HG03097 (cell line): Measurements from ENCODE around the gene GABRG3.

Experiments used
- ATAC-seq: cut with Tn5 transposase; IDR thresholded peaks from one replicate; pipeline ENCODE4 v1.9.1; 2021; ENCODE audit not compliant: unreplicated experiment, low FRiP score

Gene GABRG3

DNA sequence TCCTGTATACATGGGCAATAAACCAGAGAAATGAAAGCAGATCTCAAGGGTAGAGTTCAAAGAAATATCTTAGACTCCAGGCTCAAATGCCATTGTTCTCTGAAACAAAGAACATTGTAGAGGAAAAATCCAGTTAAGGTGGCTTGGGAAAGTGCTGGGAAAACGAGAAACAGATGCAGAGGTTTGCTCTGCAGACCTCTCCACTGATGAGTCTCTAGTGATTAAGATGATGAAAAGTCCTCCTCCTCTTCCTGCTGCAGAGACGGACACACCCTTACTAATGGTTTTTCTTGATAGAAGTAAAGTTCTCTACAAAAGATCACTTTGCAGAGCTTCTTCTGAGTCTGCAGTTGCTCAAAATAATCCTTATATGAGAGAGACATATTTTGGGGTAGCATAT is 264.7 kb downstream of the GABRG3 start:
- no peak for ATAC-seq

GRCh38 chr15:27237319-27237939 is 266.4 kb downstream of the GABRG3 start:
- no peak for ATAC-seq

- no peak for ATAC-seq
These were observed 267.2 kb downstream of the GABRG3 start for GRCh38 chr15:27238209-27238608.

DNA sequence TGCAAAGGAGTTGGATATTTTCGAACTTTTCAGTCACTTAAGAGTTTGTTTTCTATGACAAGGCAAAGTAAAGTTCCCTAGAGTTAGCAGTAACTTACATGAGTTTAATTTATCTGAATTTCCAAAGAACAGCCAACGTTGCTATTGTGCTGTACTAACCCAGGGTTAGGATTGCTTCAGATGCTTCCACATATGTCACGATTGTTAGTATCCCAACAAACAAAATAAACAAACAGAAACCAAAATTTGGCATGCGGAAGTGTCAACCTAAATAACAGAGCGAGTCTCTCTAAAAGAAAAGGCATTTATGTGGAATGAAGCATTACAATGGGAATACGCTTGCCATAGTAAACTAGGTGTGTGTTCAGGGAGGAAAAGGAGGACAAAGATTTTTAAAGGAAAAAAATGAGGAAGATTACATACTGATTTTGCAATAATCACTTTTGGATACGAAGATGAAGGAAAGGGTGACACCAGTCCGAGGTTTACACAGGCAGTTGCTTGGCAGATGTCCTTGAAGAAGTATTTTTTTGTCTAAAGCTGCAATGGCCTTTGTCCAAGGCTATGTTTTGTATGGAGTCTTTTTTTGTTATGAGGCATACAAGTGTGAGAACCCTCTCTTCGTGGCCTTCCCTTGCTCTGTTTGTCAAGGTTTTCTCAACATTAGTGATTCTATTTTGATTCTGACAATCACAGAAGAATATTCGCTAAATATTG is 267.9 kb downstream of the GABRG3 start:
- no peak for ATAC-seq

DNA sequence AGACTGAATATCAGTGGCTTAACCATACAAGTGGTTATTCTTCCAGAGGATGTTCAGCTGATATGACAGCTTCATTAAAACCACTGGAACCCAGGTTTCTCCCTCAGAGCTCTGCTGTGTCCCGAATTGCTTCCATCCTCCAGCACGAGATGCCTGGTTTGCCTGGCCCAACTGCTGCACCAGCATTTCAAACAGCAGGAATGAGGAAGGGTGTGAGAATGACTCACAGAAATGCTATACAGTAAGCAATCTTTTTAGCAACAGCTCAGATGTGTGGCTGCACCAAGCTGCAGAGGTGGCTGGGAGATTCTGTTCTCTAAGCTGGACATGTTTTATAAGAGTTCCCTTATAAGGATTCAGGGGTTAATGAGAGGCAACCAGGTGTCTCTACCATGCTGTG is 271.0 kb downstream of the GABRG3 start:
- no peak for ATAC-seq

DNA sequence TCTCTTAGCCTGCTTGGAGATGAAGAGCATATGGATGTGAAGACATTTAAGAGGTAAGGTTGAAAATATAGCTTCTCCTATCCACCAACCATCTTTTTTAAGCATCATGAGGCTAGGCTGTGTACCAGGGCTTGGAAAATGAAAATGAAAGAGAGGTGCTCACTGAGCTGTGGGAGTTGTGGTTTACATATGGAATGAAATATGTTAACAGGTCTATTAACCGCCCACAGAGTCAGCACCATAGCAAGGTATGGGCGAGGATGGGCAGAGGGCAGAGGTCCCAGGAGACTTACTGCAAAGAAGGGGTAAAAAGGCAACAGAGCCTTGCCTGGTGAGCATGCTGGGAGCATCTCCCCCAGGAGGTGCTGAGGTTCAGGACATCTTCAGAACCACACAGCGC is 273.1 kb downstream of the GABRG3 start:
- ATAC-seq, result no peak

- no peak for ATAC-seq
These were observed 277.3 kb downstream of the GABRG3 start for GRCh38 chr15:27248251-27248650.

- no peak for ATAC-seq
These were observed 278.2 kb downstream of the GABRG3 start for GRCh38 chr15:27249046-27249759.

DNA sequence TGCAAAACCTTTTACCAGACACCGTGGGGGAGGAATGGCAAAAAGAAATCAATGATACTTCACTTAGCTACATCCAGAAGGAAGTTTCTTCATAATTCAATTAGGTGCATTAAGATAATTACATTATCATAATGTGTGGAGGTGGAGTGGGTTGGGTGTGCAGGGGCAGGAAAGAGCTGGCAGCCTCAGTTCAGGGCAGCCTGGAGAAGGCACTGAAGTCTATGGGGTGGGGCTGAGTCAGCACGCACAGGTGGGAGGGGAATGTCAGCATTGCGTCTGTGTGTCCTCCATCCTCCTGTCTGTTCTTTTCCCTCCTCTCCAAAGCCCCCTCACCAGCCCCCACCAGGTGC is 278.8 kb downstream of the GABRG3 start:
- ATAC-seq, result no peak

DNA sequence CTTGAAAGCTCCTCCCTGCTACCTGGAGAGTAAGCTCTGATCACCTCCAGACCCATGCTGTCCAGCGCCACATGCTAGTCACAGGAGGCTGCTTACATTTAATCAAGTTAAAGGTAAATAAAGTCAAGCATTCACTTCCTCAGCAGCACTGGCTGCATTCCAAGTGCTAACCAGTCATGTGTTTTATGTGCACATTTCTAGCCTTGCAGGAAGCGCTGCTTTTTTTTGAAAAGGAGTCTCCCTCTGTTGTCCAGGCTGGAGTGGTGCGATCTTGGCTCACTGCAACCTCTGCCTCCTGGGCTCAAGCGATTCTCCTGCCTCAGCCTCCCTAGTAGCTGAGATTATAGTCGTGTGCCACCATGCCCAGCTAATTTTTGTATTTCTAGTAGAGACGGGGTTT is 279.2 kb downstream of the GABRG3 start:
- no peak for ATAC-seq

DNA sequence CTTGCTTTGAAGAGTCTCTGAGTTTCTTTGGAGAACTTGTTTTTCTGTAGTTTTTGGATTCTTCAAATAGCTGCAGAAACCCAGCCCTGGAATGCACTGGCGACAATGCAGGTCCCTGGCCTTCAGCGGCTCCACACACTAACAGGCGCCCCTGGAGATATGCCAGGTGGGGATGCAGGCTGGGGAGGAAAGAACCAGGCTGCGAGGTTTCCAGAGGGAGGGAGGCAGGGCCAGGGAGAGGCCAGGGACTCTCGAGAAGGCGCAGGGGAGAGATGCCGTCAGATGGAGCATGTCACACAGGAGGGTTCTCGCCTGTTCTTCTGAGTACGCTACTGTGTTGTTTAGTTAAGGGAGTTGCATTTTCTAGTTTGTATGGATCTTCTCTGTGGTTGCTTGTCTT is 283.1 kb downstream of the GABRG3 start:
- ATAC-seq, result no peak

DNA sequence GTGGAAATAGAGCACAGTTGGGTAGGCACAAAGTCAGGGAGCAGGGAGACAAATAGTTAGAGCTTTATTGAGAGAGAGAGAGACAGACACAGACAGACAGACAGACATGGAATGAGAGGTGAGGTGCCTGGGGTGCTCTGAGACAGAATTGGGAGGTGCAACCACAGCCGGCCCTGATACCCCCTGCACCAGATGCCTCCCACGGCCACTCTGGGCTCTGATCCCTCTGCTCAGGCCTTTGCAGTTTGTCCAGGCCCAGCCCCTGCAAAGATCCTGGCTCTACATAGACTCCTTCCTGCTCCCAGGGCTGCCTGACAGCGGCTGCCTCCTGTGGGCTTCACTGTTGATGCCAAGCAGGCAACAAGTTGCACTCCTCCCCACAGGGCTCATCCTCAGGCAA is 283.8 kb downstream of the GABRG3 start:
- no peak for ATAC-seq

DNA sequence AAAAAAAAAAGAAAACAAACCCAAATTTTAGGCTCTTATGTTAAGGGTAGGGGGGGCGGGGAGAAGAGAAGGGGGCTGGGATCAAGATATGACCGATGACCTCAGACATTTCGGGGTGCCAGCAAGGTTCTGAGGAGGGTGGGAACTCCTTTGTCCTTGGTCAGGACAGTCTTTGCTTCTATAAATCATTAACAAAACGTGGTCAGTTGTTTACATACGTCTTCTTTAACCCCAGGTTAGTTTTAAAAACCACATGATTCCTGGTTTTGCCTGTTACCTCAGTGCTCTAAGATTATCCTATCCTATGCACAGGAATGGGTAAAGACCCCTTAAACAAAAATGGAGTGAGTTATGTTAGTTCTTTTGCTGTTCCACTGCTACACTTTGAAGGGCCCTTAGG is 285.5 kb downstream of the GABRG3 start:
- ATAC-seq, result no peak

DNA sequence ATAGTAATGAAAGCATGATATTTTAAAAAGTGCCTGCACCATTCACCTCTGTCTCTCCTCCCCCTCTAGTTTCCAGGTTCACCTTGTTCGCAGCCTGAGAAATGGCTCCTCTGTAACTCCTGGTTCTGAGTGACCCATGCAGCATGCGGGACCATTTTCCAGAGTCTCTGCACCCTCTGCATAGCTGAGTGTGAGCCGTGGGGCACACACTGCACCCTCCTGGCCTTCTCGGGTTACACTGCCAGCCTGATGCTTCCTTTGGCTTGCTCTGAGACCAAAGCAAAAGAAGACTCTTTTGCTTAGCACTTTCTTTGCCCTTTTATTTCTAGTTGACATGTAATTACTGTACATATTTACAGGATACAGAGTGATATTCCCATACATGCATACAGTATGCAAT is 287.3 kb downstream of the GABRG3 start:
- ATAC-seq, result no peak

GRCh38 chr15:27260523-27260922 is 289.5 kb downstream of the GABRG3 start:
- no peak for ATAC-seq

- ATAC-seq, result no peak
These were observed 297.9 kb downstream of the GABRG3 start for GRCh38 chr15:27268923-27269322.

DNA sequence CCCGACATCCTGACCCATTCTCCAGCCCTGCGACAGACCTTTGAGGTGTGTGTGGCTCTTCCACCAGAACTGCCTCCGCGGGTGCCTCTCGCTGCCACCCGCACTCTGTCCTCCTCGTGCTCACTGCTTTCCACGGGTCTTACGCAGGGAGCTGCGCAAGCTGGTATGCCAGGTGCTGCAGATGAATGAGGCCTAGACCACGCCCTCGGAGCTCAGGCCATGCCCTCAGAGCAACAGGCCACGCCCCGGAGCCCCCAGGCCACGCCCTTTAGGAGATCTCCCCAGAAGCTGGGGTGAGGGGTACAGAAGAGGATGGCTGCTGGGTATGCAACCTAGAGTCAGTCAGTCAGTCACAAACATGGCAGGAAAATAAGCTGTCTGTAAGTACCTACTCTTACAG is 300.3 kb downstream of the GABRG3 start:
- ATAC-seq, result no peak

DNA sequence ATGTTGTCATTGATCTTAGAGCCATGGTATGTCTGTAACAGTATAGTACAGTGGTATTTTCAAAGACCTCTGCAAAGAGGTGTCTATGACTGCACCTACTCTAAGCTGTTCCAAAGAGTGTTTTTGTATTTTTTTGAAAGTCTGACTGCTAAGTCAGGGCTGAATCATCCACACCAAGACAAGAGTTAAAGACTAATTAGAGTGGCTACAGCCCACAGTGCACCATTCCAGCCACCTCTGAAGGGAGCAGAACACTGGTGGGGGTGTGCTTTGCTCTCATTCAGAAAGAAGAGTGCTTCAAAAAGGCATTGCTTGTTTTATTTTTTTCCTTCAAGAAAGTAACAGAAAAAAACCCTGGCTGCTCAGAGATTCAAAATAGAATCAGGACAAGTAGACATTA is 301.4 kb downstream of the GABRG3 start:
- ATAC-seq, result no peak

DNA sequence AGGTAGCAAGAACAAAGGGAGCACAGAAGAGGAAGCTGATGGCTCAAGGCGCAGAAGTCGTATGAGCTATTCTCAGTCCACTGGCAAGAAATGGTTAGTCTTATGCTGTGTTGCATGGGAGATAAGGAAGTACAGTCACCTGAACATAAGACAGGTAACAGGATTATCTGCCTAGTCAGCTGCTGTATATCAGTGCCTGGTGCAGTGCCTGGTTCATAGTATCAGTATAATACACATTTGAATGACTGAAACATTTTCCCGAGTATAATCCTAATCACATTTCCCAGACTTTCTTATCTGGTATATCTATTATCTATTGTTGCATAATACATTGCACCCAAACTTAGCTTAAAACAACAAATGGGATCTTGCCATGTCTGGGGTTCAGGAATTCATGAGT is 302.5 kb downstream of the GABRG3 start:
- no peak for ATAC-seq

- ATAC-seq, result no peak
These were observed 307.8 kb downstream of the GABRG3 start for GRCh38 chr15:27278761-27279160.

DNA sequence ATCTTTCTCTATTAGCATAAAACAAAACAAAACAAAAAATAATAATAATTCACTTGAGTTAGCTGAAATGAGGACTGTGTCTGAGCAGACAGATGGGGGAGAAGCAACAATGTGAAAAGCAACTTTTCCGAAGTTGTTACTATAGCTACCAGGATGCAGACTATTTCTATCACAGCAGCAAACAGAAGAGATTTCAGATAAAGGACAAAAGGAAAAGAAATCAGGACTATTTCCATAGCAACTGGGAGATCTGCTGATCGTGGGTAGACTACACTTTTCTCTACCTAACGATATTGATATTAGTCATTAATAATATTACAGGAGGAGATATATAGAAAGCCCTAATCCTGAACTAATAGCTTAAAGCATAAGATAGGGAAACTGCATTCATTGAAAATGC is 321.7 kb downstream of the GABRG3 start:
- ATAC-seq, result no peak

DNA sequence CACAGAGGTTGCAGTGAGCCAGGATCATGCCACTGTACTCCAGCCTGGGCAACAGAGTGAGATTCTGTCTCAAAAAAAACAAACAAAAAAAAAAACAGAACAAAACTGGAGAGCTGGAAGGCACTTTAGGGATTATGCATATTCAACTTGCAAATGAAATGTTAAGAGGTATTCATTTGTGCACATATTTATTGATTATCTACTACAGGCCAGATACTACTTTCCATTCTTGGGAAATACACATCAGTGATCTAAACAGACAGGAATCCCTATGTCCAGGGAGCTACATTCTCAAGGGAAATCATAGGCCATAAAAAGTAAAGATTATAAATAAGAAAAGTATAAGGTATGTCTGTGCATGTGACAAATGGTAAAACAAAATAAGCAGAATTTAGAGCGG is 322.6 kb downstream of the GABRG3 start:
- no peak for ATAC-seq
